ENCODE measurements around the gene NFIC.

The NFIC gene

GRCh38 chr19:3511506-3512251 is 145.3 kb downstream of the NFIC start:
- no peak for ATAC-seq

GRCh38 chr19:3512562-3513228 is 146.3 kb downstream of the NFIC start:
- ATAC-seq, result no peak
- no peak for DNase-seq

More at GRCh38 chr19:3511506-3512251, 145.3 kb downstream of the NFIC start:
- DNase-seq, result no peak

DNA sequence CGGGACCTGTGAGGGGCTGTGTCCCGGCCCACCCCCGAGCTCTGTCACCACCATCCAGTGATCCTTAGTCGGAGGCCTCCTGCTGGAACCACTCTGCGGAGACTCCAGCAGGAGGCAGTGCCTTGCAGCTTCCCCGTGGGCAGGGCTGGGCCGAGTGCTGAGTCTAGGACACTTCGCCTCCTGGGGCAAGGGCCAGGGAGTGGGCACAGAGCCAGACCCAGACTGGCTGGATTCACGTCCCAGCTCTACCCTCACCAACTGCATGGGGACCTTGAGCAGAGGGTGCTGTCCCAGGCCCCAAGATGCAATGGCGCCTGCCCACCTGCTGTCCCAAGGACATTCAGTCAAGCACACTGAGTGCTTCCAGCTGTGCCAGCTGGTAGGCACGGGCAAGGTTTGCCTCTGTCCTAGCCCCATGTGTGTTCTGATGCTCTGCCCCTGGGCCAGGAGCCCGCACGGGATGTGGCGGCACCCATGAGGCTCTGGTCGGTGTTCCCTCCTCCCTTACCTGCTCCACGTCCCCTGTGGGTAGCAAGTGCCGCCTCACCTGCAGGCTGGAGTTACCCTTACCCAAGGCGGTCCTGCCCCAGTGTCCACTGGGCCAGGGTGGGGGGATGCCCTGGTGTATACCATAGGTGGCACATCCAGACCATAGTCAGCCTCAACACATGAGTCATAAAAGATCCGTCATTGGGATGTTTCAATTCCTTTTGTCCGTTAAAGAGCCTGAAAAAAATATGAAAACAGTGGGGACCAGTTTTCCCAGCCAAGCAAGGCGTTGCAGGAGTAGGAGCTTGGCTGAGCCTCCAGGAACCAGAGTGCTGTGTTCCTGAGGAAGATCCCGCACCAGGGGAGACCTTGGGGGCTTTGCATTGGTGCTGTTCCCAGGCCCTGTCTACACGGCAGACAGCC is 147.1 kb downstream of the NFIC start:
- ATAC-seq (no peak), DNase-seq (no peak)

- no peak for DNase-seq
Observed at GRCh38 chr19:3514930-3515329, 148.5 kb downstream of the NFIC start.

GRCh38 chr19:3515891-3516422 is 149.6 kb downstream of the NFIC start:
- no peak for ATAC-seq
- DNase-seq, result no peak

More at GRCh38 chr19:3514930-3515329, 148.5 kb downstream of the NFIC start:
- ATAC-seq, result no peak

- DNase-seq, result no peak
- ATAC-seq, result peak; percentile 35
Observed at GRCh38 chr19:3516675-3517207, 150.4 kb downstream of the NFIC start.

DNA sequence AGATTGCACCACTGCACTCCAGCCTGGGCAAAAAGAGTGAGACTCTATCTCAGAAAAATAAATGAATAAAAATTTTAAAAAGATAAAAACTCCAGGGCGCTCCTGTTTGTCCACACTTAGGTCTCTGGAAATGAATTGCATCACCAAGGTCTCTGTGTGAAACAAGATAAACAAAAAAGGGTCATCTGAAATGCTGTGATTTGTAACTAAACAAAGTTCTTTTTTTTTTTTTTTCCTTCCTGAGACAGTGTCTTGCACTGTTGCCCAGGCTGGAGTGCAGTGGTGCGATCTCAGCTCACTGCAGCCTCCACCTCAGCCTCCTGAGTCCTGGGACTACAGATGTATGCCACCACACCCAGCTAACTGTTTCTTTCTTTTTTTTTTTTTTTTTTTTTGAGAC is 151.3 kb downstream of the NFIC start:
- no peak for ATAC-seq
- no peak for DNase-seq

GRCh38 chr19:3518255-3518654 is 151.9 kb downstream of the NFIC start:
- ATAC-seq (no peak), DNase-seq (no peak)

DNA sequence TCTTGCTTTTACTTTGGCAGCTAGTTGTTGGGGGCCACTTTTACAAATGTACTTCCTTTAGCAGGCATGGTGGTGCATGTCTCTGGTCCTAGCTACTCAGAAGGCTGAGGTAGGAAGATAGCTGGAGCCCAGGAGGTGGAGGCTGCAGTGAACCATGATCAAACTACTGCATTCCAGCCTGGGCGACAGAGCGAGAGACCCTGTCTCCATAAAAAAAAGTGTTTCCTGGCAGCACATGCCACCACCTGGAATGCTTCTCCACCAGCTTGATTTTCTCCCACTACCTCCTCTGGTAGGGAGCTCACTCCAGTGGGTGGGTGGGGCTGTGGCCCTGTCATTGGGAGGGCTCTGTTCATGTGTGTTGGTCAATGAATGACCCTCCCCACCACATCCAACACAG is 152.3 kb downstream of the NFIC start:
- DNase-seq, result no peak
- ATAC-seq, result no peak
